ENCODE measurements around the gene MPRIP. TPM values are rescaled to one million over a fixed set of nuclear protein-coding genes. Genes with fewer than 3 reads are reported as not detected.

MPRIP gene
- total RNA-seq, 4 donors from 2014 or later, result 122 to 207 (median 145) TPM

GRCh38 chr17:17041018-17041521 lies 1.2 kb upstream of the MPRIP start:
- Histone ChIP-seq H3K9me3 (no peaks in the 10 kb centered on the region), H3K27ac (peak overlapping the region; percentile 72), H3K4me3 (no peak overlapping the region), H3K27me3 (no peaks in the 10 kb centered on the region), H3K4me1 (peaks cover 48% of the 10 kb centered on the region), H3K36me3 (no peaks in the 10 kb centered on the region)
- DNase-seq (ENCODE audit: low spot score in 2 of 2), result peak in 1 of 2 donors; percentile 65
- WGBS, result 41% methylated on average over 5 of the region's 5 CpGs
- TF ChIP-seq EP300 (IDR thresholded peaks at IDR 0.05) (no peak), CTCF (IDR thresholded peaks at IDR 0.05) (no peak), POLR2A (IDR thresholded peaks at IDR 0.05) (no peak), POLR2AphosphoS5 (IDR thresholded peaks at IDR 0.05) (no peak)

GRCh38 chr17:17041571-17042383 lies 480 bp upstream of the MPRIP start:
- Histone ChIP-seq H3K4me3 (peak overlapping the region; percentile 56), H3K27me3 (no peaks in the 10 kb centered on the region), H3K27ac (peak overlapping the region; percentile 72), H3K4me1 (peaks cover 41% of the 10 kb centered on the region), H3K9me3 (no peaks in the 10 kb centered on the region), H3K36me3 (no peaks in the 10 kb centered on the region)
- peak; percentile 98 to 99 for DNase-seq (ENCODE audit: low spot score in 2 of 2)
- no peak for TF ChIP-seq POLR2A (IDR thresholded peaks at IDR 0.05)
- no peak for TF ChIP-seq POLR2AphosphoS5 (IDR thresholded peaks at IDR 0.05)
- TF ChIP-seq EP300 (IDR thresholded peaks at IDR 0.05), result no peak
- TF ChIP-seq CTCF (IDR thresholded peaks at IDR 0.05), result no peak
- 24% methylated on average over 13 of the region's 44 CpGs for WGBS

GRCh38 chr17:17042851-17043460 lies 699 bp downstream of the MPRIP start:
- Histone ChIP-seq H3K27me3 (no peaks in the 10 kb centered on the region), H3K36me3 (no peaks in the 10 kb centered on the region), H3K27ac (peak overlapping the region; percentile 87), H3K4me1 (peaks cover 46% of the 10 kb centered on the region), H3K9me3 (no peaks in the 10 kb centered on the region), H3K4me3 (peak overlapping the region; percentile 56)
- DNase-seq (ENCODE audit: low spot score in 2 of 2), result peak in 1 of 2 donors; percentile 71
- under 1% methylated on average over 34 of the region's 37 CpGs for WGBS
- TF ChIP-seq CTCF (IDR thresholded peaks at IDR 0.05), result no peak
- TF ChIP-seq POLR2AphosphoS5 (IDR thresholded peaks at IDR 0.05), result no peak
- TF ChIP-seq POLR2A (IDR thresholded peaks at IDR 0.05), result no peak
- TF ChIP-seq EP300 (IDR thresholded peaks at IDR 0.05), result no peak

GRCh38 chr17:17043461-17044271 lies 1.4 kb downstream of the MPRIP start:
- no peaks in the 10 kb centered on the region for H3K36me3 ChIP-seq
- 11% methylated on average over 16 of the region's 19 CpGs for WGBS
- peaks cover 52% of the 10 kb centered on the region for H3K4me1 ChIP-seq
- peak in 1 of 2 donors; percentile 4 for DNase-seq (ENCODE audit: low spot score in 2 of 2)
- H3K27me3 ChIP-seq, result no peaks in the 10 kb centered on the region
- TF ChIP-seq EP300 (IDR thresholded peaks at IDR 0.05), result no peak
- TF ChIP-seq POLR2AphosphoS5 (IDR thresholded peaks at IDR 0.05), result no peak
- H3K9me3 ChIP-seq, result no peaks in the 10 kb centered on the region
- peak overlapping the region; percentile 56 for H3K4me3 ChIP-seq
- peak overlapping the region; percentile 87 for H3K27ac ChIP-seq

- WGBS, result 4% methylated on average over 5 of the region's 6 CpGs
- Histone ChIP-seq H3K36me3 (no peaks in the 10 kb centered on the region), H3K27ac (peak overlapping the region; percentile 87), H3K9me3 (no peaks in the 10 kb centered on the region), H3K27me3 (no peaks in the 10 kb centered on the region), H3K4me1 (peaks cover 57% of the 10 kb centered on the region), H3K4me3 (peak overlapping the region; percentile 56)
- TF ChIP-seq EP300 (IDR thresholded peaks at IDR 0.05) (no peak), POLR2AphosphoS5 (IDR thresholded peaks at IDR 0.05) (no peak), CTCF (IDR thresholded peaks at IDR 0.05) (no peak), POLR2A (IDR thresholded peaks at IDR 0.05) (no peak)
- DNase-seq (ENCODE audit: low spot score in 2 of 2), result peak; percentile 59 to 70
Observed at GRCh38 chr17:17044846-17045561, 2.7 kb downstream of the MPRIP start.
